HepG2 (cell line): ENCODE data around the gene LDLRAP1. TPM values are rescaled to one million over a fixed set of nuclear protein-coding genes. Genes with fewer than 3 reads are reported as not detected.

Experiments used
- polyA plus RNA-seq, 8 experiments: library from polyadenylated mRNA; depleted of rRNA in 3 of 8; stranded (reverse) in 7 of 8; unstranded in 1 of 8; fragments of >200 nt; fragmentation: Illumina TruSeq in 4 of 8; extraction: Trizol in 4 of 8; gene quantifications; 2 replicates each; pipeline versions ENCODE4 v1.2.1 to v1.2.3, GENCODE V29; 2011 to 2016; ENCODE audit warnings: low read depth in 4 of 8, missing spikeins in 1 of 8, mixed read lengths in 1 of 8; ENCODE audit not compliant: insufficient read depth in 1 of 8
- total RNA-seq, 5 experiments: library from RNA; depleted of rRNA; stranded (reverse); fragments of >200 nt; fragmentation: Illumina TruSeq; extraction: Trizol; gene quantifications; 2 replicates each; pipeline ENCODE4 v1.2.3, GENCODE V29; 2016; ENCODE audit warnings: low read depth in 1 of 5

Gene LDLRAP1
- total and polyA plus RNA-seq, 2 of the 13 experiments (the other 11 are each of a cell fraction or from before 2014, with no cell fraction given), result 7.2 to 12.1 TPM

Other genes with a start within 250 kb of the LDLRAP1 start
- gene TMEM50A, start 205.3 kb upstream of the LDLRAP1 start, total RNA-seq (2016; rRNA removed; fragmentation: Illumina TruSeq; extraction: Trizol), result 33.4 and 51.2 TPM in 2 replicates
- gene TMEM50A, start 205.3 kb upstream of the LDLRAP1 start, polyA plus RNA-seq (2011; rRNA removed), result 43.4 and 61.2 TPM in 2 replicates
- not detected in 2 replicates for gene RHCE, start 122.8 kb upstream of the LDLRAP1 start, total RNA-seq (2016; rRNA removed; fragmentation: Illumina TruSeq; extraction: Trizol)
- 0.30 and 0.46 TPM in 2 replicates for gene RHCE, start 122.8 kb upstream of the LDLRAP1 start, polyA plus RNA-seq (2011; rRNA removed)
- 9.2 and 17.0 TPM in 2 replicates for gene MACO1, start 112.7 kb upstream of the LDLRAP1 start, total RNA-seq (2016; rRNA removed; fragmentation: Illumina TruSeq; extraction: Trizol)
- 9.7 TPM in 2 replicates for gene MACO1, start 112.7 kb upstream of the LDLRAP1 start, polyA plus RNA-seq (2011; rRNA removed)
- 0.15 and 0.49 TPM in 2 replicates for gene MAN1C1, start 73.2 kb downstream of the LDLRAP1 start, total RNA-seq (2016; rRNA removed; fragmentation: Illumina TruSeq; extraction: Trizol)
- 0.18 and 0.39 TPM in 2 replicates for gene MAN1C1, start 73.2 kb downstream of the LDLRAP1 start, polyA plus RNA-seq (2011; rRNA removed)